Measurements from ENCODE around the gene CXCL13.

CXCL13 gene

DNA sequence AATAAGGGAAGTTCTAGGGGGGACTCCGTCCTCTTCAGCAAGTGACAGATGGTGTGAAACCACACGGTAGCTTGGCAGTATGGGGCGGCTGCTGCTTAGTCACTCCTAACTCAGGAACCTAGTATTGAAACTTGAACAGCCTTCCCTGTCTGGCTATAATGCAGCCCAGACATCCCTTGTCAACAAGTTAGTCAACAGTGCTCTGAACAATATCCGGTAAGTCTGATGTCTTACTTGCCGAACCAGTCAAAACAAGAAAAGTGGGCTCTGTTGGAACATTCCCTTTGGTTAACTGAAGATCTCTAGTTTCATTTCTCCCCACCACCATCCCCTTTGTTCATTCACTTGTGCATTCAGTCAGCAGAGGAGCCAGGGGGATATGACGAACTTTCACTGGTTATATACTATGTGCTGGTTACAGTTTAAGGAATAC is 18.7 kb upstream of the CXCL13 start:
- DNase-seq (ENCODE audit: low spot score), result peak; percentile 43
- TF ChIP-seq, protein P1, sequence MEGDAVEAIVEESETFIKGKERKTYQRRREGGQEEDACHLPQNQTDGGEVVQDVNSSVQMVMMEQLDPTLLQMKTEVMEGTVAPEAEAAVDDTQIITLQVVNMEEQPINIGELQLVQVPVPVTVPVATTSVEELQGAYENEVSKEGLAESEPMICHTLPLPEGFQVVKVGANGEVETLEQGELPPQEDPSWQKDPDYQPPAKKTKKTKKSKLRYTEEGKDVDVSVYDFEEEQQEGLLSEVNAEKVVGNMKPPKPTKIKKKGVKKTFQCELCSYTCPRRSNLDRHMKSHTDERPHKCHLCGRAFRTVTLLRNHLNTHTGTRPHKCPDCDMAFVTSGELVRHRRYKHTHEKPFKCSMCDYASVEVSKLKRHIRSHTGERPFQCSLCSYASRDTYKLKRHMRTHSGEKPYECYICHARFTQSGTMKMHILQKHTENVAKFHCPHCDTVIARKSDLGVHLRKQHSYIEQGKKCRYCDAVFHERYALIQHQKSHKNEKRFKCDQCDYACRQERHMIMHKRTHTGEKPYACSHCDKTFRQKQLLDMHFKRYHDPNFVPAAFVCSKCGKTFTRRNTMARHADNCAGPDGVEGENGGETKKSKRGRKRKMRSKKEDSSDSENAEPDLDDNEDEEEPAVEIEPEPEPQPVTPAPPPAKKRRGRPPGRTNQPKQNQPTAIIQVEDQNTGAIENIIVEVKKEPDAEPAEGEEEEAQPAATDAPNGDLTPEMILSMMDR (IDR thresholded peaks at IDR 0.05; ENCODE audit: borderline replicate concordance, control extremely low read depth, extremely low read depth, insufficient read depth, missing control alignments), result no peak
- in situ Hi-C loops (cut with MboI; ENCODE audit: low sequenced_read_pairs, unreplicated experiment), result no loop called here

DNA sequence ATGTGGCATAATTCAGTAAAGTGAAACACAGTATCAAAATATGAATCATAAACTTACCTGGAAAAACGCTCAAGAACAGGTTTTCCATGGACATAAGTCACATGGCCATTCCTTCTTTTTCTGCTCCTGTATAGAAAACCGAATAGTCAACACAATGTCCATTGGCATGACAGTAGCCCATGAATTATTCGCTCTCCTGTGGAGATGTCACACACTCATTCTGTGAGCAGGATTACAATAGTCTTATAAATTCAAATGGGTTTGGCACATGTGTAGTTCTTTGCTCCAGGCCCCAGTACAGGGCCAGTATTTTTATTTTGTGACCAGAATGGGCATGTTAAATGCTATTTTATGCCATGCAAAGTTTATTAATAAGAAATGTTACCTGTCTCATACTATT is 15.1 kb upstream of the CXCL13 start:
- TF ChIP-seq, protein P1 (IDR thresholded peaks at IDR 0.05; ENCODE audit: borderline replicate concordance, control extremely low read depth, extremely low read depth, insufficient read depth, missing control alignments), result no peak
- in situ Hi-C loops (cut with MboI; ENCODE audit: low sequenced_read_pairs, unreplicated experiment), result no loop called here
- DNase-seq (ENCODE audit: low spot score), result no peak

DNA sequence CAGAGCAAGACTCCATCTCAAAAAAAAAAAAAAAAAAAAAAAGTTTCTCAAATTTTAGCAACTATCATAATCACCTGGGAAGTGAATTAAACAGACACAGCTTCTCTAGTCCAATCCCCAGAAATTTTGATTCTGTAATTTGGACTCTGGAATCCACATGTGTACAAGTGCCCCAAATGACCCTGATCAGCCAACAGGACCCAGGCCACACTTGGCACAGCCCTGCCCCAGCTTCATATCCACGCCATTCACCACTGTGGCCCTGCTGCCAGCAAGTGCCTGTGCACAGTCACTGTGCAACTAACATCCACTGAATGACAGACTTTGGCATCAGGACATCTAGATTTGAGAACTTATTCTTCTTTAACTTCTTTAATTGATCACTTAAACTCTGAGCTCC is 14.1 kb upstream of the CXCL13 start:
- DNase-seq (ENCODE audit: low spot score), result no peak
- in situ Hi-C loops (cut with MboI; ENCODE audit: low sequenced_read_pairs, unreplicated experiment), result no loop called here
- TF ChIP-seq, protein P1 (IDR thresholded peaks at IDR 0.05; ENCODE audit: borderline replicate concordance, control extremely low read depth, extremely low read depth, insufficient read depth, missing control alignments), result no peak

DNA sequence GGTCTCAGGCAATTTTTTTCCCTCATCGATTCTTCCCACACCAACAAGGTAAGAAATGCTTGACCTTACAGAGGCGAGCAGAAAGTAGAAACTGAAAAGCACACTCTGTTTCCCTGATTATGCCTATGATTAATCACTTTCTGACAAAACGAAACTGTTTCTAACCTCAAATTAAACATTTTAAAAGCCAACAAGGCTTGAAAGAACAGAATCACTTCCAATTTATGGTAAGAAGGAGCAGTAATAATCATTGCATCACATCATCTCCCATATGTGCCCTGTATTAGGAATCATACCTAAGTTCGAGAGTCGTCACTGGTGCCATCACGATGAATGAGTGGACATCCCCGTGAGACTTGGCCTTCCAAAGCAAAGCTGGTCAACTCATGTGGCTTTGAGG is 12.5 kb upstream of the CXCL13 start:
- TF ChIP-seq, protein P1 (IDR thresholded peaks at IDR 0.05; ENCODE audit: borderline replicate concordance, control extremely low read depth, extremely low read depth, insufficient read depth, missing control alignments), result no peak
- in situ Hi-C loops (cut with MboI; ENCODE audit: low sequenced_read_pairs, unreplicated experiment), result no loop called here
- no peak for DNase-seq (ENCODE audit: low spot score)

DNA sequence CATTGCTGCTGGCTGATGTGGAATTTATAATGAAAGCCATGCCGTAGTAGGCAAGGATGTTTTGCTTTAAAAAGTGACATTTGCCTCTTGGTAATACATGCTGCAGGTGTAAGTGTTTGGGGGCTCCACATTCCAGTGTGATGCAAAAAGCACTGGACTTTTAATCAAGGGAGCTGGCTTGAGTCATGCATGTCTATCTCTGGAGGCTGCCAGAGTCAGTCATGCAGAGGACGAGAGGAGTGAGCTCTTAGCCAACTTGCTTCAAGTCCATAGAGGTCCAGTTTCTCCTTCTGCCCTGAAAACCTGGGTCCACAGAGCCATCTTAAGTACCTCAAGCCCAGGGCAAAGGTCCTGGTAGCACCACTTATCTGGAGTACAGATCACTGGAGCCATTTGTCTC is 11.6 kb upstream of the CXCL13 start:
- in situ Hi-C loops (cut with MboI; ENCODE audit: low sequenced_read_pairs, unreplicated experiment), result no loop called here
- TF ChIP-seq, protein P1 (IDR thresholded peaks at IDR 0.05; ENCODE audit: borderline replicate concordance, control extremely low read depth, extremely low read depth, insufficient read depth, missing control alignments), result no peak
- DNase-seq (ENCODE audit: low spot score), result no peak

DNA sequence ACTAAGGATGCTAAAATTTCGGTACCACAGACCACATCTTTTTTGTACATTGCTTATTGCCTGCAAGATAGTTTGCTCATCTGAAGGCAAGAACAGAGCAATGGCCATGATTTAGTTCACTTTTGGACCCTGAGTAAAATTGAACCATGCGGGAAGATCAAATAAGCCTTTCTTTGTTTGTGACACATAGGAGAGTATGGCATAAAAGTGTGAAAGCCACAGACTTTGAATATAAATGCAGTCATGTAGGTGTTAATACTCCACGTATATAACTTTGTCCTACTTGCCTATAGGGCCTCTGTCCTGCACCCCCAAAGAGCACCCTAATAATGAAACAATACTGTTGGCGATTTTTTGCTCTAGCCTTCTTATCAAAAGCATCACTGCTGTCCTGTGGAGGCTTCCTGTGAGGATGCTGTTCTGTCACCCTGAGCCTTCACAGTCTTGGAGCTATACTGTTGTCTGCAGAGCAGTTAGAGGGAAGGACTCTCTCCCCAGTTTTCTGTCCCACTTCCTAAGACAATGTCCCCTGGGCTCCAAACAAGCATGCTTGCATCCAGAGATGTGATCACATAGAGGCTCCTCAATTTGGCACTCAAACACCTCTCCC is 10.2 kb upstream of the CXCL13 start:
- in situ Hi-C loops (cut with MboI; ENCODE audit: low sequenced_read_pairs, unreplicated experiment), result no loop called here
- TF ChIP-seq, protein P1 (IDR thresholded peaks at IDR 0.05; ENCODE audit: borderline replicate concordance, control extremely low read depth, extremely low read depth, insufficient read depth, missing control alignments), result no peak

More for the DNA sequence above, 10.2 kb upstream of the CXCL13 start:
- no peak for DNase-seq (ENCODE audit: low spot score)

Data from GM13976 (cell line).